Lung microvascular endothelial cell (primary cell): ENCODE data around the gene OR5K4. TPM values are rescaled to one million over a fixed set of nuclear protein-coding genes. Genes with fewer than 3 reads are reported as not detected.
A peak's percentile ranks its signal among the peaks of the same experiment; 100 is the strongest.

Experiments
- DNase-seq, 2 donors: peaks; one replicate each; pipeline versions ENCODE4 v3.0.0 to v3.0.0-alpha.2; 2010; ENCODE audit warnings: low read depth in 2 of 2
- total RNA-seq: library from RNA; depleted of rRNA; stranded (reverse); fragments of >200 nt; gene quantifications from 2 replicates; pipeline ENCODE4 v1.2.1, GENCODE V29; 2014

Gene OR5K4, protein sequence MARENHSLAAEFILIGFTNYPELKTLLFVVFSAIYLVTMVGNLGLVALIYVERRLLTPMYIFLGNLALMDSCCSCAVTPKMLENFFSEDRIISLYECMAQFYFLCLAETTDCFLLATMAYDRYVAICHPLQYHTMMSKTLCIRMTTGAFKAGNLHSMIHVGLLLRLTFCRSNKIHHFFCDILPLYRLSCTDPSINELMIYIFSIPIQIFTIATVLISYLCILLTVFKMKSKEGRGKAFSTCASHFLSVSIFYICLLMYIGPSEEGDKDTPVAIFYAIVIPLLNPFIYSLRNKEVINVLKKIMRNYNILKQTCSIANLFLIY
- total RNA-seq, result not detected in 2 replicates

DNA sequence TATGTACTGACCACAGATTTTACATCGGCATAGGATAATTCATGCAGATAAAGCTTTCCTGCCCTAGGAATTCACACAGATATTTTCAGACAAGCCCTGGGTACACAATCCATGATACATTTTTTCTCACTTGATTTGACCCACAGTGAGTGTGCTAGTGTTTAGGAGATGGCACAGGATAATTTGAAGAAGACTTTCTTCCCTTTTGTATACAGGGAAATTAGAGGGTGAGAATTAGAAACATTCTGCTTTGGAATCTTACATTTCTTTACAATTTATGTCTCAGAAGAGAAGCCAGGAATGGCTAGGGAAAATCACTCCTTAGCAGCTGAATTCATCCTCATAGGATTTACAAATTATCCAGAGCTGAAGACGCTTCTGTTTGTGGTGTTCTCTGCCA, at the start of gene OR5K4:
Gene OR5K4 (plus strand): TSS at position 301 of the 400 bp plus-strand sequence. CDS start 0 bp downstream, at position 301.
- DNase-seq, result no peak

DNA sequence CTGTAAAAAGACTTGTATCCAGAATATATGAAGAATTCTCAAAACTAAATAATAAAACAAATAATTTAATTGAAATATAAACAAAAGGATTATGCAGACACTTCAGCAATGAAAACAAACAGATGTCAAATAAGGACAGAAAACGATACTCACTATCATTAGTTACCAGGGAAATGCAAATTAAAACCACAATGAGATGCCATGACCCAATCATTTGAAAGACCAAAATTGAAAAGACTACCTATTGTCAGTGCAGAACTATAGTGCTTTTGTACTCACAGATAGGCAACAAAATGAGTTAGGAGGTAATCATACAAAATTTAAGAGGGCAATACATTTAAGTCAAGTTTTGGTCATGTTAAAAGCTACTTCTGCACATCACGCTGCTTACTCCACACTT, 31.6 kb upstream of the OR5K4 start:
- no peak for DNase-seq

DNA sequence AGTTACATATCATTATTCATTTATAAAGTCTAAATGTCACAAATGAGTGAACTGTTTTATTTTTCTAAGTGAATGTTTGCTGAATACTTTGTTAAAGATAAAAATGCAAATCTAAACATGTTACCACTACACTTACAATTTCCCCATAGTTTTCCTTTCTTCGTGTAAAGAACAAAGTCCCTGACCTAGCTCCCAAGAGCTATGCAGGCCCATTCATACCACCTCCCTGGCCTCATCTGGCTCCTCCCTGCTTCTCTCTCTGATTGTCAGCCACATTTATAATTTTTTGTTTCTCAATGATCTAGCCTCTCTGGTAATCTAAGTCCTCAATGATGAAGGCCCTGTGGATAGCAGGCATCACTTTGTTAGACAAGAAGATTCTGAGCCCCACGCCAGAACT, 31.0 kb upstream of the OR5K4 start:
- no peak for DNase-seq

DNA sequence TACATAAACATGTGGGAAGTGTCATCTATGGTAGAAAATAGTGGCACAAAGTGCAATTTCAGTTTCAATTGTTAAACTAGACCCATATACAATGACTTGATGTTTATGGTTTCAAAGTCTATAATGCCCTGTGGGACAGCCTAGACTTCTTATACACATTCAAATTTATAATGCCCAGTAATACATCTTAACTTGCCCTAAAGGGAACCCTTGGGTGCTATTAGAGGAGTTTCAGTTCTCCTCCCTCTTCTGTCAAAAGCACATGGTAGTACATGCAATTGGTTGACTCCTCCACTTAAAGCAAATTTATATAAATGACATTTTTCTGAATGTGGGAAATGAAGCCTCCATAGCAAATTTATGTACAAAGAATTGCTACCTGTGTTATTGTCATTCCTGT, 30.2 kb upstream of the OR5K4 start:
- no peak for DNase-seq

DNA sequence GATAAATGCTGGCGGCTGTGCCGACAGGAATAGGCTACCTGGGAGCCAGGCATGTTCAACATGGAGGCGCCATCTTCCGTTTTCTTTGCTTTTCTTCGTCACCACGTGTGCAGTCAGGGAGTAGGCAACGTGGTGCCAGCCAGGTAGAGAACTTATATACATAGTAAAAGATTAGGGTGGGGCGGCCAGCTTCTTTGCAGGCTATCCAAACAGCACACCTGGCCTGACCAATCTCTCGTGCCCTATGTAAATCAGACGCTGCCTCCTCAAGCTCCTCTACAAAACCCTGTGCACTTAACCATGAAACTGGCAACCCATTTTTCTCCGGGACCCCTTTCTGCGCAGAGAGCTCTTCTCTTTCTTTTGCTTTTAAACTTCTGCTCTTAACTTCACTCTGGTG, 28.6 kb upstream of the OR5K4 start:
- DNase-seq, result no peak

DNA sequence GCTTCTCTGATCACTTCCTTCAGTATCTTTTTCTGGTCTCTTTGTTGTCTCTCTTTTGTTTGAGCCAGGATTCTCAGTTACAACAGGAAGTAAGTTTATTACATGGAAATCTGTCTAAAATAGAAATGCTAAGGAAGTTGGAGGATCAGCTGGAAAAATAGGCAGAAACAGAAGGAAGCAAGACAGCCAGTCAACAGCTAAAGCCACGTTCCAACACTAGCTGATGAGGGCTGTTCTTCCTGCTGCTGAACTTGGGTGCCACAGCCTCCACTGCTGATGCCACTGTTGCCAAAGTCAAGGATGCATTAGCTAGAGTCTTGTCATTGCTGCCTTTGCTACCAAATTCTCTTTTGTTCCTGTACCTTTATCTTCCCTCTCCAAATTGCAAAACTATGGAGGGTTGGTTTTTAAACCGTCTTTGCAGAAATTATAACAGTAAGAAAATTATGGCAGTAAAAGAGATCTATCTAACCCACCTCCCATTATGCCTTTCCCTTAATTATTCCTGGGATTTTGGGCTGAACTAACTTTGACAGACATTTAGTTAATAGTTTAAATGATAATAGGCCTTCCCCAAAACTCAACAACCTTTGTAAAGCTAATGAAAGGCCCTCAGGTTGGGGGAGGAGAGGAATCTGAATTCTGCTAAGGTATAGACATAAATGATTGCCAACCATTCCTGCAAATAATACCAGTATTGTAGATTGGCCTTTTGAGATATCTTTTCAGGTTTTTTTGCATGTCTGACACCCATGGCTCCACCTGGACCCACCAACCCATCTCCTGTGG, 27.4 kb upstream of the OR5K4 start:
- peak in 1 of 2 donors; percentile 76 for DNase-seq

DNA sequence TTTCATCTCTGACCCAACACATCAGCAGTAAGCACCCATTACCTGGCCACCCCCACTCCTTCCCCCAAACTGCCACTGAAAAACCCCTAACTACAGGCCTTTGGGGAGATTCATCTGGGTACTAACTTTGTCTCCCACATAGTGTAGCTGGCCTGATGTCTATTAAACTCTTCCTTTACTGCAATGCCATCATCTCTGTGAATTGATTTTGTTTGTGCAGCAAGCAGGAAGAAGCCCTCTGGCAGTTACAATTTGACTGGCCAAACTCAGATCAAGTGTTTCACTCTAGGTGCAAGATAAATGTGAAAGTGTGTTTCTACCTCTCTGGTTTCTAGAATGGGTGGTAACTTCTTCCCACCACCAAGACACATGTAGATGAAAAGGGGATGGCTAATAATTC, 26.7 kb upstream of the OR5K4 start:
- DNase-seq, result no peak

DNA sequence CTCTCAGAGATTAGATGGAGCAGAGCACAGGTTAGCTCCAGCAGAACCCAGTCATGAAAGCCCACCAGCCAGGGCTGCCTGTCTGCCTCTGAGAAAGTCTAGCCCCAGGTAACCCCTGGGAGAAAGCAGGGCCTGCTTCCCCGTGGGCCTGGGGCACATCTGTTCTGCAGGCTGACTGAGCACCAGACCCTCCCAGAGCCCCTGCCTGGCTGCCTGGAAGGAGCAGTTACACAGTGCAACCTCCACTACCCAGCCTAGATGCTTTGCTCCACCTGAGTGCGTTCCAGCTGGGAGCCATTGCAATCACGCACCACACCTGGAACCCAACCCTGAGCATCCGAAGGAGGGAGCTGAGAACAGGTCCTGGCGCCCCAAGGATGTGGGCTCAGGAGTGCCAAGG, 24.7 kb upstream of the OR5K4 start:
- no peak for DNase-seq

DNA sequence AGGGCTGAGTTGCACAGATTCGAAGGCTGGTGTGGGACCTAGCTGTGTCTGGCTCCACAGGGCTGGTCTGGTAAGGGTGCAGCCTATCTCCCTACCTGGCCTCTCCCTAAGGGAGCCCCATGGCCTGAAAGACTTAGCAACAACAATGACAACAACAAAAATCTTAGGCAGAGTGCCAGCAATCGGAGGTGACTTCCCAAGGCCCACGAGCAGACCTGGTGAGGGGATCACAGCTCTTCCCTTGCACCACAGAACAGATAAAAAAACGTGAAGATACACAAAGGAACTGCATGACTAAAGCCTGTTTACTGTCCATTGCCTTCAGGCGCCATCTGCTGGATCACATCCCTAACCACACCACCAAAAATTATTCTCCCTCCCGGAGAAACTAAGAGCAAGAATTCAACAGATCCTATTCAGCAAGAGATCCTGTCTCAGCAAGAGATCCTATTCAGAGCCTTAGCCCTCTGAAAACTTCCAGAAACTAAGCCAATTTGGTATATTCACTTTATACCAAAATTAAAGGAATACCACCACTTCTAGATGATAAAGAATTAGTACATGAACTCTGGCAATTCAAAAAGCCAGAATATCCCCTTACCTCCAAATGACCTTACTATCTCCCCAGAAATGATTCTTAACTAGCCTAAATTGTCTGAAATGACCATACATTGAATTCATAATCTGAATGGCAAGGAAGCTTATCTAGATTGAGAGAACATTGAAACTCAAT, 24.1 kb upstream of the OR5K4 start:
- peak; percentile 57 to 73 for DNase-seq

DNA sequence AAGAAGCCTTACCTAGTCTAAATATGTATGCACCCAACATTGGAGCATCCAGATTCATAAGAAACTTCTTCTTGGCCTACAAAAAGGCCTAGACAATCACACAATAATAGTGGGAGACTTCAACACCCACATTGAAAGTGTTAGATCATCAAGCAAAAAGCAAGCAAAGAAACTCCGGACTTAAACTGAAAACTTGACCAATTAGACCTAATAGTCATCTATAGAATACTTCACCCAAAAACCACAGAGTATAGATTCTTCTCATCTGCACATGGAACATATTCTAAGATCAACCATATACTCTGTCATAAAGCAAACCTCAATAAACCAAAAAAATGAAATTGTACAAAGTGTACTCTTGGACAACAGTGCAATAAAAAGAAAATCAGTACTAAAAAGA, 22.3 kb upstream of the OR5K4 start:
- DNase-seq, result no peak

DNA sequence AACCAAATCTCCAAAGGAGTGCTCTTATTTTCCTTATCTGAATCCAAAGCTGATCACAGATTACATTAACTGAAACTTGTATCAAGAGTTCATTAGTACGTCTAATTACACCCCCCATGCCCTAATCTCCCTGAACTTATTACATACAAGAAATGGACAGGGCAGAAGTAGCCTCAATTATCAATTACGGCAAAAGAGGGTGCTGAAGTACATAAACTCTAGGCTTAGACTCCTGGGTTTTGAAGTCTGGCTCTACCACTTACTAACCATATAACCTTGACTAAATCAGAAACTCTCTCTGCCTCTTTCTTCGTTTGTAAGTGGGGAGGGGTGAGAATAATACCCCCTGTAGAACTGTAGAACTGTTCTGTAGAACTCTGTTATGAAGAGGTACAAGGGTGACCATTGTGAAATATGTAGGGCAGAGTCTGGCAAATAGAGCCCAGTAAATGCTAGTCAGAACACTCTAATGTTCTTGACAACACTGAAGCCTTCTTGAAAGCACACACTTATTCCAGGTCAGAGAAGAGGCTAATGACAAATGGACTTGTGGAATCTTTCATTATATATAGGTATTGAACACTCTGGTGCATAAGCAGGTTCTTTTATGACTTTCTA, 19.6 kb upstream of the OR5K4 start:
- peak in 1 of 2 donors; percentile 33 for DNase-seq

DNA sequence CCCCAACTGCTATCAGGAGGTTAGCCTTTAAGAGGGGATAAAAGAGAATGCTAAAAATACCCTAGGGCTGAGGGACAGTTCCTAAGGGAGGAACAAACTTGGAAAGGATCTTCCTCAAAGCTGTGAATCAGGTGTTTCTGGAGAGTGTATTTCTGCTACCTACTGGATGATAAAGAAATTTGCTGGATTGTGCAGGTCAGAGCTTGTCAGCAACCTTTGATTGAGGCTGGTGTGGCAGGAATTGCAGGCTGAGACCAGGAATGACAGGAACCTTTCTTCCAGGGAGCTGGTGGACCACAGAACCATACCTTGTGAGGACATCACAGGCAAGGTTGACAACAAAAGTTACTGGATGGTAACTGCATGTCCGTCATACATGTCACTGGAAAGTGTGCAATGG, 14.6 kb upstream of the OR5K4 start:
- DNase-seq, result no peak

DNA sequence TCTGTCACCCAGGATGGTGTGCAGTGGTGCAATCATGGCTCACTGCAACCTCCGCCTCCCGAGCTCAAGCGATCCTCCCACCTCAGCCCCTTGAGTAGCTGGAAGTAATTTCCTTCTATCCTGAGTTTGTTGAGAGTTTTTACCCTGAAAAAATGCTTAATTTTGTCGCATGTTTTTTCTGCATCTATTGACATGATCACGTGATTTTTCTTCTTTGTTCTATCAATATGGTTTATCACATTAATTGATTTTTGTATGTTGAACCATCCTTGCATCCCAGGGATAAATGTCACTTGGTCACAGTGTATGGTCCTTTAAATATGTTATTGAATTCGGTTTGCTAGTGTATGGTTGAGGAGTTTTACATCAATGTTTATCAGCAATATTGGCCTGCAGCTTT, 11.9 kb upstream of the OR5K4 start:
- no peak for DNase-seq

DNA sequence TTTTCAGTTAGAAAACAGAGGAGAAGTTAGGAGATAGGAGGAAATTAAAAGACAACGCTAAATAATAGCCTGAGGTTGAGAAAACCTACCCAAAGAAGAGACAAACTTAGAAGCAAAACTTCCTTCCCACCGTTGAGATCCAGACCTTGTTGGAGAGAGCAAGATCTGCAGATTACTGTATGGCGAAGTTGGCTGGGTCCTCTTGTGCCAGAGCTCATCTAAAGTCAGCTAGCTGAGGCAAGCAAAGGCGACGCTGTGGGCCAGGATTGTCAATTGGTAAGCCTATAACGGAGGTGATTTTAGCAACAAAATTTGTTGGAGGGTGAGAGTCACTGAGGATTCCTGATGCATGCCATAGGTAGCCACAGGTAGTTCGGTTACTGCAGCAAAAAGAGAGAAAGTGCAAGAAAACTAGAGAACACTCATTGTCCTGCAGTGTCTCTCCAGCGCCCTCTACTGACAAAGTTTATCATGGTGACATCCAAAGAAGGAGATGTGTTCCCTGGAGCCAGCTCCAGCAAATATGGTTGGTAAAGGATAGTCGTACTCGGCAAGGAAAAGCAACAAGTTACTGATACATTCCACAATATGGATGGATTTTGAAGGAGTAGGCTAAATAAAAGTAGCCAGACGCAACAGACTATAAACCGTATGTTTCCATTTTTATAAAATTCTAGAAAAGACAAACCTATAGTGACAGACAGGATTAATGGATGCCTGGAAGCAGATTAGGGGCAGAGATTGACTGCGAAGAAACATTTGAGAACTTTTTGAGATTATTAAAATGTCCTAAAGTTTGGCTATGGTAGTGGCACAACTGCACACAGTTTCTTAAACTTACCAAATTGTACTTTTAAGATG, 9.8 kb upstream of the OR5K4 start:
- DNase-seq, result peak; percentile 44 to 60

DNA sequence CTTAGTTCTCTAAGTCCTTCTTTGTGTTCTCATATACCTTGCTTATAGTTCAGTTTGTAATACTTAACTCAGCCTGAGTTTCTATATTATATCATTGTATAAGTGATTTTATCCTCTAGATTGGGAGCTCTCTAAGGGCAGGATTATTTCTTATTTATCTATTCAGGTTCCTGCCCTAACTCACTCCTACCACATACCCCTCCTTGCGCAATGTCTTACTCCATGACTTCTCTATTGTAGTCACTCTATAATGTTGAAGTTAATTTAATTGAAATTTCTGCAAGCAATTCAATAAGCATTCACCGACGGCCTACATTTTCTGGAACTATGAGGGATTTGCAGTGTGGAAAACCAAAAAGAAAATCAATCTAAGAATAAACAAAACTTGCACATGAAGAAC, 3.6 kb upstream of the OR5K4 start:
- no peak for DNase-seq

DNA sequence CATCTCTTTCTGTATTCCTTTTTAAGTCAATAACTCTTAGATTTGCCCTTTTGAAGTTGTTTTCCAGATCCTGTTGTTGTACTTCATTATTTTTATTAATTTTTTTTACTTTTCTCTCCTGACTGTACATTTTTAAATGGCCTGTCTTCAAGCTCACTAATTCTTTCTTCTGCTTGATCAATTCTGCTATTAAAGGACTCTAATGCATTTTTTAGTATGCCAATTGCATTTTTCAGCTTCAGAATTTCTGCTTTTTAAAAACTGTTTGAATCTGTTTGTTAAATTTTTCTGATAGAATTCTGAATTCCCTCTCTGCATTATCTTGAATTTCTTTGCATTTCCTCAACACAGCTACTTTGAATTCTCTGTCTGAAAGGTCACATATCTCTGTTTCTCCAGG, 5.6 kb downstream of the OR5K4 start:
- DNase-seq, result no peak

DNA sequence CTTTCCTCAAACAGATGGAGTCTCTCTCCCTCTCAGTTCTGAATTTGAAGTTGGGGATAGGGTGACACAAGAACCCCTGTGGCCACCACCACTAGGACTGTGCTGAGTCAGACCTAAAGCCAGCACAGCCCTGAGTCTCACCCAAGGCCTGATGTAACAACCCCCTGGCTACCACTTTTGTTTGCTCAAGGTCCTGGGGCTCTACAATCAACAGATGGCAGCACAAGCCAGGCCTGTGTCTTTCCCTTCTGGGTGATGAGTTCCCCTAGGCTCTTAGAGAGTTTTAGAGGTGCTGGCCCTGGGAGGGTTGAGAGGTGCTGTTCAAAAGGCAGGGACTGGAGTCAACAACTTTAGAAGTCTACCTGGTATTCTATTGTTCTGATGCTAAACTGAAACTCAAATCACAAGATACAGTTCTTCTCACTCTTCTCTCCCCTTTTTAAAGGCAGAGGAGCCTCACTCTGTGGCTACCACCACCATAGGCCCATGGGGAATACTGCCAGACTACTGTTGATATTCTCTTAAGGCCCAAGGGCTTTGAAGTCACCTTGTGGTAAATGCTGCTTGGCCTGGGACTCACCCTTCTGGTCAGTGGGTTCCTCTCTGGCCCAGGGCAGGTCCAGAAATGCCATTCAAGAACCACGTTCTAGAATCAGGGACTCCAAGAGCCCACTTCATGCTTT, 6.5 kb downstream of the OR5K4 start:
- no peak for DNase-seq

DNA sequence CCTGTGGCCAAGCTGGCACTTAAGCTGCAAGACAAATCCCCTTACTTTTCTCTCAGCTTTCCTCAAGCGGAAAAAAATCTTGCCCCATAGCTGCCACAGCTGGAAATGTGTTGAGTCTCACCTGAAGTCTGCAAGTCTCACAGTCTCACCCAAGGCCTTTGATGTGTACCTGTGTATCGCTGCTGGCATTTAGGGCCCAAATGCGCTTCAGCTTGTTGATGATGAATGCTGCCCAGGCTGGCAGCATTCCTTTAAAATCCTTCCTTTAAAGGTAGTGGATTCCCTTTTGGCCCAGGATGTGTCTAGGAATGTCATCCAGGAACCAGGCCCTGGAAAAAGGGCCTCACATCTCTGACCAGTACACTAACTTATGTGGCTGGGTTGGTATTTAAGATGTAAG, 7.0 kb downstream of the OR5K4 start:
- DNase-seq, result no peak

DNA sequence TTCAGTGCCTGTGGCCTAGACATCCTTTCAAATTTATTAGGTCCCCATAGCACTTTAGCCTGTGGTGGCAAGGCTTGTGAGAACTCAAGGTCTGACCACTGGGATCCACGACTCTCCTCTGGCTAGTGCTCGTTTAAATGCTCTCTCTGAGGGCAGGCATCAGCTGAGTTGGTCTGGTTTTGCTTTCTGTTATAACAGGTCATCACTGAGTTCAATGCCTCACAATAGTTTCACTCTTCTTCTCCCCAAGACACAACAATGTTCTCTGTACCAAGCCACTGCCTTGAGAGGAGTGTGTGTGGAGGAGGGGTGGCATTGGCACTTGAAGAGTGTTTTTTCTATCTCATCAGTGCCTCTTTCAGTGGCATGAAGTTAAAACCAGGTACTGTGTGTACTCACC, 7.6 kb downstream of the OR5K4 start:
- DNase-seq, result no peak

DNA sequence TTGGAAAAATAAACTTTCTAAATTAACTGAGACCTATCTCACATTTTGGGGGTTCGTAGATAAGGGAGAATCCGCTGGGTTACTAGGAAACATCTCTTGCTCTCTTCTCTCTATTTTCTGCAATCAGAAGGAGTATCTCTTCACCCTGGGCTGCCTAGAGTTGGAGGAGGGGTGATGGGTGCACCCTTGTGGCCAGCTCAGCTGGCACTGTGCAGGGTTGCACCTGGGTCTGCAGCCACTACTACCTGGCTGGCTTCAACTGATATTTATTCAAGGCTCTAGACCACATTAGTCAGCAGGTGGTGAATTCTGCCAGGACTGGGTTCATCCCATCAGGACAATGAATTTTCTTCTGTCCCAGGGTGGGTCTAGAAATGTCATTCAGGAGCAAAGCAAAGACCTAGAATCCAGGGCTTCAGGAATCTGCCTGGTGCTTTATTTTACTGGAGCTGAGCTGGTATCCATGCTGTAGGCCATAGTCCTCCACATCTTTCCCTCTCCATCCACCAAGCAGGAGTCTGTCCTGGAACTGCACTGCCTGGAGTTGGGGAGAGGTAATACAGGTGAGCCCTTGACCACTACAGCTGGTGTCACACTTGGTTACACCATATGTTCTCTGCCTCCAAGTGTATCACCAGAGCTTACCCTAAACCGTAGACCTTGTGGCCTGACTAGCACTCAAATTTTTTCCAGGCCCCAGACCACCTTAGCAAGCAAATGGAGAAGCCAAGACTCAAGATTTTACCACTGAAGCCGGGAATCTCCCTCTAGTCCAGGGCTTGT, 14.0 kb downstream of the OR5K4 start:
- DNase-seq, result no peak
